Body of pancreas (tissue), 4 donors: ENCODE data around the gene TRPM3.

Source experiments
- CTCF ChIP-seq, 7 experiments: fragments of 450-650 bp in 4 of 7; fragments of 200-600 bp in 3 of 7; sonication (generic) in 3 of 7; IDR thresholded peaks; one replicate each; pipeline ENCODE4 v1.5.1; 2016 to 2019; ENCODE audit warnings: antibody characterized with exemption in 7 of 7
- POLR2A ChIP-seq, 3 donors: fragments of 450-650 bp; IDR thresholded peaks; one replicate each; pipeline ENCODE4 v1.6.1; 2016; ENCODE audit warnings: antibody characterized with exemption in 3 of 3, mild to moderate bottlenecking in 2 of 3

- no peak for TF ChIP-seq CTCF (IDR thresholded peaks at IDR 0.05)
- TF ChIP-seq POLR2A (IDR thresholded peaks at IDR 0.05), result no peak
Observed at GRCh38 chr9:70609011-70609410, 512.4 kb downstream of the TRPM3 start.
